K562 (cell line): Measurements from ENCODE around the gene UNC80. TPM values are rescaled to one million over a fixed set of nuclear protein-coding genes. Genes with fewer than 3 reads are reported as not detected.

ENCODE experiments used
- ATAC-seq: fragments of 200-7000 bp; cut with Tn5 transposase; 3 replicates; pipeline ENCODE4 v1.9.1; 2020; ENCODE audit warnings: moderate library complexity
- BruUV-seq: library from RNA; stranded (reverse); fragments of 400-500 nt; replicated peaks from 2 replicates; lab custom pipeline; 2021; lab: Mats Ljungman, UMichigan
- CTCF ChIA-PET: fragments of 300-600 bp; formaldehyde crosslinking; extraction: SDS; loops from one replicate; lab custom pipeline; 2021; ENCODE audit warnings: low intra/inter-chr PET ratio; lab: Yijun Ruan, JAX
- POLR2A ChIA-PET: fragments of 300-600, 350-650 bp; sonication (Branson Sonifier 250); formaldehyde crosslinking; extraction: SDS; loops from one replicate; lab custom pipeline; 2021; ENCODE audit warnings: antibody characterized with exemption, inconsistent platforms; lab: Yijun Ruan, JAX
- DNase-seq, 4 experiments: peaks; one replicate each; pipeline versions ENCODE4 v3.0.0 to v3.0.0-alpha.2; 2011 to 2018; ENCODE audit warnings: low spot score in 3 of 4, mixed read lengths in 3 of 4; ENCODE audit errors: extremely low read depth in 1 of 4
- FAIRE-seq: peaks from 2 replicates; lab custom pipeline; 2011; peaks lifted over from hg19 to GRCh38; lab: Jason Lieb, UNC
- H2AFZ ChIP-seq: 2 replicates; pipeline ENCODE4 v1.6.0; 2011; ENCODE audit warnings: low read depth, low read length, control low read depth, inconsistent platforms
- H3K27ac ChIP-seq: fragments of 200-600 bp; 3 replicates; pipeline ENCODE4 v1.8.0; 2011; ENCODE audit warnings: low read depth, mild to moderate bottlenecking, control low read depth, inconsistent platforms, low read length, moderate library complexity, mixed read lengths; ENCODE audit errors: extremely low read depth
- H3K27me3 ChIP-seq, 2 experiments: fragments of 300-600 bp in 1 of 2; 2 replicates in 1 of 2; 3 replicates in 1 of 2; pipeline versions ENCODE4 v1.6.0 to v1.8.0; 2011; ENCODE audit warnings: inconsistent platforms in 2 of 2, low read length in 2 of 2, mild to moderate bottlenecking in 1 of 2, mixed read lengths in 1 of 2, moderate library complexity in 1 of 2; ENCODE audit not compliant: control insufficient read depth in 2 of 2, insufficient read depth in 2 of 2
- H3K36me3 ChIP-seq: fragments of 300-600 bp; 3 replicates; pipeline ENCODE4 v1.8.0; 2011; ENCODE audit warnings: mild to moderate bottlenecking, low read length, inconsistent platforms; ENCODE audit not compliant: control insufficient read depth, insufficient read depth
- H3K4me1 ChIP-seq, 2 experiments: fragments of 200-600 bp in 1 of 2; replicated peaks in 1 of 2; 2 replicates in 1 of 2; 3 replicates in 1 of 2; pipeline versions ENCODE4 v1.5.1 to v1.8.0; 2011; ENCODE audit warnings: inconsistent platforms in 2 of 2, low read length in 2 of 2, mild to moderate bottlenecking in 1 of 2, mixed read lengths in 1 of 2, moderate library complexity in 1 of 2; ENCODE audit not compliant: control insufficient read depth in 2 of 2, insufficient read depth in 2 of 2
- H3K4me2 ChIP-seq: 2 replicates; pipeline ENCODE4 v1.6.1; 2011; ENCODE audit warnings: low read length, control low read depth, inconsistent platforms, mixed read lengths; ENCODE audit not compliant: insufficient read depth
- H3K4me3 ChIP-seq: fragments of 200-600 bp; sonication (generic), shearing (Covaris generic); 2 replicates; pipeline ENCODE4 v1.5.1; 2016; ENCODE audit warnings: control low read depth, inconsistent platforms
- H3K79me2 ChIP-seq: fragments of 200-600 bp; 3 replicates; pipeline ENCODE4 v1.8.0; 2011; ENCODE audit warnings: low read length, inconsistent platforms; ENCODE audit not compliant: control insufficient read depth, insufficient read depth
- H3K9ac ChIP-seq, 2 experiments: 2 replicates each; pipeline versions ENCODE4 v1.6.0 to v1.6.1; 2011; ENCODE audit warnings: low read depth in 2 of 2, low read length in 2 of 2, control low read depth in 1 of 2, inconsistent platforms in 1 of 2, mild to moderate bottlenecking in 1 of 2, mixed read lengths in 1 of 2; ENCODE audit not compliant: insufficient read depth in 1 of 2
- H3K9me1 ChIP-seq: one replicate; pipeline ENCODE4 v1.6.0; 2011; ENCODE audit warnings: inconsistent platforms, mild to moderate bottlenecking, low read length, moderate library complexity; ENCODE audit not compliant: control insufficient read depth, insufficient read depth
- H3K9me3 ChIP-seq: replicated peaks from 2 replicates; pipeline ENCODE4 v1.5.1; 2011; ENCODE audit warnings: low read depth, low read length, inconsistent platforms; ENCODE audit not compliant: control insufficient read depth, insufficient read depth
- H4K20me1 ChIP-seq: replicated peaks from 2 replicates; pipeline ENCODE4 v1.6.1; 2011; ENCODE audit warnings: low read length, inconsistent platforms, mixed read lengths; ENCODE audit not compliant: control insufficient read depth, insufficient read depth
- BDP1 ChIP-seq: IDR thresholded peaks from 3 replicates; pipeline ENCODE4 v1.6.1; 2011; ENCODE audit not compliant: insufficient read length, insufficient read depth
- CCNT2 ChIP-seq: IDR thresholded peaks from 2 replicates; pipeline ENCODE4 v1.6.1; 2011; ENCODE audit warnings: borderline replicate concordance, low read depth, mild to moderate bottlenecking, moderate library complexity, mixed read lengths, low read length; ENCODE audit not compliant: insufficient read length; ENCODE audit errors: extremely low read depth
- DIDO1 ChIP-seq: fragments of 450-650 bp; IDR thresholded peaks from 2 replicates; pipeline ENCODE4 v1.6.1; 2016; ENCODE audit warnings: low read depth, missing biosample characterization, missing genetic modification characterization
- KDM1A ChIP-seq, 2 experiments: fragments of 450-650 bp; IDR thresholded peaks; 2 replicates each; pipeline ENCODE4 v1.6.1; 2016; ENCODE audit warnings: mild to moderate bottlenecking in 2 of 2
- MITF ChIP-seq: IDR thresholded peaks from 2 replicates; pipeline ENCODE4 v1.6.1; 2014; ENCODE audit warnings: antibody characterized with exemption
- NFATC3 ChIP-seq: fragments of 450-650 bp; IDR thresholded peaks from 2 replicates; pipeline ENCODE4 v1.6.1; 2017; ENCODE audit warnings: mild to moderate bottlenecking
- TEAD4 ChIP-seq, 2 experiments: sonication (generic) in 1 of 2; formaldehyde crosslinking in 1 of 2; IDR thresholded peaks; 2 replicates each; pipeline versions ENCODE4 v1.6.1 to v1.8.0; 2012 to 2022; ENCODE audit warnings: borderline replicate concordance in 1 of 2, inconsistent platforms in 1 of 2, low read length in 1 of 2, mild to moderate bottlenecking in 1 of 2, missing genetic modification reagents in 1 of 2
- ZFP91 ChIP-seq: sonication (generic); formaldehyde crosslinking; IDR thresholded peaks from 2 replicates; pipeline ENCODE4 v1.8.0; 2022; ENCODE audit warnings: mild to moderate bottlenecking, missing genetic modification reagents
- ZNF212 ChIP-seq: fragments of 450-650 bp; formaldehyde crosslinking; IDR thresholded peaks from 2 replicates; pipeline ENCODE4 v1.4.0; 2020; ENCODE audit warnings: mild to moderate bottlenecking
- WGBS: fragments of 100-300 bp; shearing (Covaris generic); methylation state at CpG from one replicate; pipeline ENCODE4 v1.1.6; 2016; ENCODE audit warnings: low coverage, mixed read lengths; ENCODE audit not compliant: insufficient coverage; ENCODE audit errors: missing lambda C conversion rate; 5-methylcytosine and 5-hydroxymethylcytosine counted together
- in situ Hi-C: fragments of 300-500 bp; cut with MboI; formaldehyde crosslinking; loops from 4 replicates; pipeline ENCODE4 v1.15.0; 2018; ENCODE audit warnings: inconsistent platforms, mixed read lengths
- intact Hi-C: fragments of 100-400 bp; cut with micrococcal nuclease; formaldehyde crosslinking; loops from 2 replicates; pipeline ENCODE4 v1.14.2; 2022
- polyA plus RNA-seq, 8 experiments: library from polyadenylated mRNA; depleted of rRNA in 4 of 8; stranded (reverse) in 5 of 8; unstranded in 3 of 8; fragments of >200 nt; fragmentation: Nextera tagmentation in 2 of 8; fragmentation: Illumina TruSeq in 1 of 8; extraction: Ambion mirVana in 2 of 8; extraction: Trizol in 1 of 8; gene quantifications; 2 replicates each; pipeline versions ENCODE4 v1.2.1 to v1.2.3, GENCODE V29; 2011 to 2014; ENCODE audit warnings: inconsistent platforms in 1 of 8, missing spikeins in 1 of 8
- total RNA-seq, 7 experiments: library from RNA; depleted of rRNA in 6 of 7; stranded (reverse); fragments of >200 nt in 6 of 7; fragmentation: Illumina TruSeq in 2 of 7; extraction: Trizol in 2 of 7; gene quantifications; 2 replicates each; pipeline versions ENCODE4 v1.2.1 to v1.2.3, GENCODE V29; 2011 to 2021; ENCODE audit warnings: low replicate concordance in 1 of 7

UNC80 gene
- total and polyA plus RNA-seq, 9 of the 15 experiments (the other 6 are each of a cell fraction or from before 2014, with no cell fraction given), result under 0.01 to 0.04 (median 0.01) TPM; not detected in 5

DNA sequence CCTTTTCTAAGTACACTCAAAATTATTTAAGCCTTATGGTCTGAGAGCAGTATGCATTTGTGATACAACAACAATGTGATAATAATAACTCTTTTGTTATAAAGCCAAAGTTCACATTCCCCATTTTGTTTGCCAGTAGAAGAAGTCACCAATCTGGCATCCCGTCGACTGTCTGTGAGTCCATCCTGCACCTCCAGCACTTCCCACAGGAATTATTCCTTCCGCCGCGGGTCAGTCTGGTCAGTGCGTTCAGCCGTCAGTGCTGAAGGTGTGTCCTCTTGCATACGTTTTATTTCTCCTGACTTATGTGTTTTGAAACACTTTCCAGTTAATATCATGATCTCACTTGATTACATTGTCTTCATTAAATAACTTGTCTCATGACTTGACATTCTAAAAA, 150.5 kb downstream of the UNC80 start:
- BruUV-seq, result no TSS peak
- FAIRE-seq (no peak), ATAC-seq (no peak)

More for the DNA sequence above, 150.5 kb downstream of the UNC80 start:
- no peaks in the 10 kb centered on the region for H3K36me3 ChIP-seq
- no peak for DNase-seq
- H3K4me3 ChIP-seq, result no peak overlapping the region
- WGBS, result 0% methylated on average over 6 of the region's 8 CpGs
- in situ Hi-C loops (no loop called here), intact Hi-C loops (no loop called here)
- H3K9me1 ChIP-seq, result no peaks in the 10 kb centered on the region
- H4K20me1 ChIP-seq, result no peaks in the 10 kb centered on the region
- H3K27ac ChIP-seq, result no peak overlapping the region
- no peaks in the 10 kb centered on the region for H3K27me3 ChIP-seq
- no peak overlapping the region for H3K4me2 ChIP-seq
- no peaks in the 10 kb centered on the region; a peak in 1 of 5 replicates for H3K4me1 ChIP-seq
- no peak overlapping the region for H3K9ac ChIP-seq
- H2AFZ ChIP-seq, result no peak overlapping the region
- CTCF ChIA-PET, result no interaction called here
- no peaks in the 10 kb centered on the region for H3K9me3 ChIP-seq
- POLR2A ChIA-PET, result no interaction called here
- H3K79me2 ChIP-seq, result no peaks in the 10 kb centered on the region
- TF ChIP-seq ZNF212, result no peak
- no peak for TF ChIP-seq ZFP91
- no peak for TF ChIP-seq NFATC3
- no peak for TF ChIP-seq DIDO1
- no peak for TF ChIP-seq CCNT2
- no peak for TF ChIP-seq MITF
- TF ChIP-seq BDP1, result no peak
- TF ChIP-seq TEAD4 (IDR thresholded peaks at IDR 0.05; ENCODE audit: low read length), result no peak
- TF ChIP-seq TEAD4 (CRISPR knock-in tag; IDR thresholded peaks at IDR 0.05; ENCODE audit: borderline replicate concordance), result no peak
- no peak for TF ChIP-seq KDM1A (IDR thresholded peaks at IDR 0.05)
